Mucosa of stomach (tissue), 1 donor: ENCODE data around the gene CEBPA.

ENCODE experiments used
- H3K27me3 ChIP-seq: one replicate; pipeline ENCODE4 v1.7.0; 2013; ENCODE audit warnings: mild to moderate bottlenecking, low read length; ENCODE audit not compliant: control insufficient read depth, insufficient read depth
- H3K36me3 ChIP-seq: one replicate; pipeline ENCODE4 v1.7.0; 2013; ENCODE audit warnings: low read length; ENCODE audit not compliant: control insufficient read depth, insufficient read depth
- H3K4me1 ChIP-seq: one replicate; pipeline ENCODE4 v1.7.0; 2013; ENCODE audit warnings: mild to moderate bottlenecking, low read length; ENCODE audit not compliant: control insufficient read depth, insufficient read depth
- H3K4me3 ChIP-seq: one replicate; pipeline ENCODE4 v1.7.0; 2013; ENCODE audit warnings: low read length
- H3K9ac ChIP-seq: one replicate; pipeline ENCODE4 v1.7.0; 2013; ENCODE audit warnings: mild to moderate bottlenecking, low read length, moderate library complexity
- H3K9me3 ChIP-seq: one replicate; pipeline ENCODE4 v1.7.0; 2013; ENCODE audit warnings: mild to moderate bottlenecking, low read length, moderate library complexity; ENCODE audit not compliant: control insufficient read depth
- donor health status: Pancreatic carcinoma.

CEBPA gene

GRCh38 chr19:33302175-33302973 is at the start of gene CEBPA:
Gene CEBPA, minus strand, starts transcription at chr19:33302534. Its CDS starts 120 bp downstream, at chr19:33302414.
- Histone ChIP-seq H3K9ac (peak within 1 kb of the TSS; percentile 73), H3K27me3 (peaks cover 4% of the 10 kb centered on the region), H3K36me3 (no peaks in the 10 kb centered on the region), H3K9me3 (no peaks in the 10 kb centered on the region), H3K4me3 (peak within 1 kb of the TSS; percentile 58), H3K4me1 (peaks cover 59% of the 10 kb centered on the region)

- H3K4me3 ChIP-seq = no peak overlapping the region
- no peaks in the 10 kb centered on the region for H3K9me3 ChIP-seq
- no peaks in the 10 kb centered on the region for H3K4me1 ChIP-seq
- H3K27me3 ChIP-seq = no peaks in the 10 kb centered on the region
- H3K9ac ChIP-seq = no peak overlapping the region
- no peaks in the 10 kb centered on the region for H3K36me3 ChIP-seq
Observed at GRCh38 chr19:33350538-33351309, 48.4 kb upstream of the CEBPA start.

DNA sequence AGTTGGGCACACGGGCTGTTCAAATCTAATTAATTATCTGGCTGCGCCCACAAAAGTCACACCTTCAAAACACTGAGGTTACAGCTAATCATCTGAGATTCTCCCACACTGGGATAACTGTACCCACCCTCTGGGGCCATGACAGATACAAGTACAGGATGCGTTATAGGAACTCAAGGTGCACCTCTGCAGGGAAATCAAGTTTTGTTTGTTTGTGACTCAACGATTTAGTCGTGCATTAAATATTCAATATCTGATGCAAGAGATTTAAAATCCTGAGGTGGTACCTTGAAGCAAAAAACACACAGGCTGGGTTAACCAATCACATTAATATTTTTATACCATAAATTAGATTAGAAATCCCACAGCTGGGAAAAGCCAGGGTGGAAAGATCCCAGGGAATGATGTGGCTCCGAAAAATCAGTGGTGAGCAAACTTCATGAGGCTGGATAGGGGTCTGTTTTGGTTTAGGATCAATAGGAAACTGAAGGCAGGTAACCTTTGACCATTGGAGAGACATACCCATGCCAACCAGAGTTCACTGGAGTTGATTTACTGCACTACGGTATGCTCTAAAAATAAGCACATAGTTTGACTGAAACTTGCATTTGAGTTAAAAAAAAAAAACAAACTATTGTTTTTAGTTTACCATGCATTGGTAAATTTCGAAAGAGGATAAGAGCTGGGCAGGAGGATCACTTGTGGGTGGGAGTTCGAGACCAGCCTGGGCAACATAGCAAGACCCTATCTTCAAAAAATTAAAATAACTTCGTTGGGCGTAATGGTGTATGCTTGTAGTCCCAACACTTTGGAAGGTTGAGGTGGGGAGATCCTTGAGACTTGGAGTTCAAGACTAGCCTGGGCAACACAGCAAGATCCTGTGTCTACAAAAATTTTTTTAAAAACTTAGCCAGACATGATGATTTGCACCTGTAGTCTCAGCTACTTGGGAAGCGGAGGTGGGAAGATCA is 47.3 kb upstream of the CEBPA start:
- Histone ChIP-seq H3K9ac (no peak overlapping the region), H3K27me3 (no peaks in the 10 kb centered on the region), H3K4me1 (no peaks in the 10 kb centered on the region)

GRCh38 chr19:33348301-33349010 is 46.1 kb upstream of the CEBPA start:
- no peaks in the 10 kb centered on the region for H3K36me3 ChIP-seq
- H3K4me3 ChIP-seq = no peak overlapping the region
- no peaks in the 10 kb centered on the region for H3K4me1 ChIP-seq
- no peaks in the 10 kb centered on the region for H3K9me3 ChIP-seq
- no peak overlapping the region for H3K9ac ChIP-seq
- H3K27me3 ChIP-seq = no peaks in the 10 kb centered on the region

More for the DNA sequence above, 47.3 kb upstream of the CEBPA start:
- Histone ChIP-seq H3K9me3 (no peaks in the 10 kb centered on the region), H3K4me3 (no peak overlapping the region), H3K36me3 (no peaks in the 10 kb centered on the region)

DNA sequence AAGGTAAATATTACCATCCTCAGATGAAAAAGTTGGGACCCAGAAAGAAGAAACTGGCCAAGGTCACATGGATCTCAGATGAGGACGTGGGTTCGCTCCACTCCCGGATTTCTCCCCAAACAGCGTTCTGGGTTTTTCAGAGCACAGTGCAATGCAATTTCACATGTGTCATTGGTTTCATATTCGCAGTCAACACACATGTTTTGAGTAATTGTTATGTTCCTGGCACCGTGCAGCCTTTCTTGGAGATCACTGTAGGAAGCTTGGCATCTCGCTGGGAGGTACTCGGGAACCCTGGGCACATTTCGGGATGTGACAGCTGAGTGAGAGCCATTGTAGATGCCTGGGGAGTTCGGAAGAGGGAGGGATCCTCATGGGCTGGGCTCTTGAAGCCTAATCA is 45.0 kb upstream of the CEBPA start:
- H3K36me3 ChIP-seq = no peaks in the 10 kb centered on the region
- no peaks in the 10 kb centered on the region for H3K9me3 ChIP-seq

GRCh38 chr19:33346665-33347064 is 44.3 kb upstream of the CEBPA start:
- H3K36me3 ChIP-seq = no peaks in the 10 kb centered on the region
- no peaks in the 10 kb centered on the region for H3K4me1 ChIP-seq
- no peaks in the 10 kb centered on the region for H3K9me3 ChIP-seq
- H3K4me3 ChIP-seq = no peak overlapping the region
- H3K27me3 ChIP-seq = no peaks in the 10 kb centered on the region
- no peak overlapping the region for H3K9ac ChIP-seq

More for the DNA sequence above, 45.0 kb upstream of the CEBPA start:
- no peak overlapping the region for H3K4me3 ChIP-seq
- no peak overlapping the region for H3K9ac ChIP-seq
- no peaks in the 10 kb centered on the region for H3K27me3 ChIP-seq
- H3K4me1 ChIP-seq = no peaks in the 10 kb centered on the region

DNA sequence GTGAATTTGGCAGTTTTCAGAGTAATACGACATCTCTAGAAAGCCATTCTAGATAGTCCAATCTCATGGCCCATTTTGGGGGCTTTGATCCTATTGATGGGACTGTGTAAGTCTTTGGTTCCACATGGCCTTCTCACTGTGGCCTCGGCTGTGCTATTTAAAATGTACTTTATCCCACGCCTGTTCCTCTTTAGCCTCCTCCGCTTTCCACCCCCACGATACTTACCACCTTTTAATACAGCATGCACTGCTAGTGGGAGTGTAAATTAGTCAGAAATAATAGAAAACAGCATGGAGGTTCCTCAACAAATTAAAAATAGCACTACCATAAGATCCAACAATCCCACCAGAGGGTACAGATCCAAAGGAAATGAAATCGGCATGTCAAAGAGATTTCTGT is 42.8 kb upstream of the CEBPA start:
- no peaks in the 10 kb centered on the region for H3K9me3 ChIP-seq
- H3K4me3 ChIP-seq = no peak overlapping the region
- no peak overlapping the region for H3K9ac ChIP-seq
- H3K36me3 ChIP-seq = no peaks in the 10 kb centered on the region
- H3K4me1 ChIP-seq = no peaks in the 10 kb centered on the region
- no peaks in the 10 kb centered on the region for H3K27me3 ChIP-seq

GRCh38 chr19:33344573-33344925 is 42.2 kb upstream of the CEBPA start:
- Histone ChIP-seq H3K9ac (no peak overlapping the region), H3K27me3 (no peaks in the 10 kb centered on the region), H3K9me3 (no peaks in the 10 kb centered on the region), H3K36me3 (no peaks in the 10 kb centered on the region), H3K4me3 (no peak overlapping the region), H3K4me1 (no peaks in the 10 kb centered on the region)

GRCh38 chr19:33343859-33344572 is 41.7 kb upstream of the CEBPA start:
- no peaks in the 10 kb centered on the region for H3K4me1 ChIP-seq
- H3K27me3 ChIP-seq = no peaks in the 10 kb centered on the region
- no peak overlapping the region for H3K4me3 ChIP-seq
- no peak overlapping the region for H3K9ac ChIP-seq
- no peaks in the 10 kb centered on the region for H3K9me3 ChIP-seq
- no peaks in the 10 kb centered on the region for H3K36me3 ChIP-seq

DNA sequence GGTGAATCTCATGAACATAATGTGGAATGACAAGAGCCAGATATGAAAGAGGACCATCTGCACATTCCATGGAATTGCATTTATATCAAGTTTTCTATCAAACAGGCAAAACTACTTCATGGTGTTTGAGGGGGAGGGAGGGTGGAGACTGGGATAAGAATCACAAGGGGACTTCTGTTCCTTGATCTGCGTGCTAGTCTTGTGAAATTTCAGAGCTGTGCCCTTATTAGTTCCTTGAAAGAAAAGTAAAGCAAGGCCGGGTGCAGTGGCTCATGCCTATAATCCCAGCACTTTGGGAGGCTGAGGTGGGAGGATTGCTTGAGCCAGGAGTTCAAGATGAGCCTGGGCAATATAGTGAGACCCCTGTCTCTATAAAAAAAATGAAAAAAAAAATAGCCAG is 41.0 kb upstream of the CEBPA start:
- H3K9ac ChIP-seq = no peak overlapping the region
- H3K4me1 ChIP-seq = no peaks in the 10 kb centered on the region
- no peaks in the 10 kb centered on the region for H3K27me3 ChIP-seq
- no peaks in the 10 kb centered on the region for H3K36me3 ChIP-seq
- no peaks in the 10 kb centered on the region for H3K9me3 ChIP-seq
- no peak overlapping the region for H3K4me3 ChIP-seq

DNA sequence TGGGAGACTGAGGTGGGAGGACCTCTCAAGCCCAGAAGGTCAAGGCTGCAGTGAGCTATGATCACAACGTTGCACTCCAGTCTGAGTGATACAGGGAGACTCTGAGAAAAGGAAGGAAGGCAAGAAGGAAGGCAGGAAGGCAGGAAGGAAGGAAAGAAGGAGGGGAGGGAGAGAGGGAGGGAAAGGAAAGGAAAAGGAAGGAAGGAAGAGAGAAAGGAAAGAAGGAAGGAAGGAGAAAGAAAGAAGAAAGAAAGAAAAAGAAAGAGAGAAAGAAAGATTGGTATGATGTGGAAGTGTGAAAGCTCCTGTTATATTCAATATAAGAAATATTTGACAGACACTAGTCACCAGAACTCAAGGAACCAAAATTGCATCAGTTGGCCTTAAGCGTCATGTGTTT is 38.7 kb upstream of the CEBPA start:
- H3K4me3 ChIP-seq = no peak overlapping the region
- H3K4me1 ChIP-seq = no peaks in the 10 kb centered on the region
- no peaks in the 10 kb centered on the region for H3K27me3 ChIP-seq
- no peaks in the 10 kb centered on the region for H3K9me3 ChIP-seq
- no peak overlapping the region for H3K9ac ChIP-seq
- no peaks in the 10 kb centered on the region for H3K36me3 ChIP-seq
